HG02885 (cell line): ENCODE results near the gene SUPT20HL1.
"Not testable (repeated sequence)": the region's sequence is repeated elsewhere in the genome, so short reads cannot be mapped to it uniquely, and the experiment has no call there.

Experiments
- ATAC-seq: cut with Tn5 transposase; IDR thresholded peaks from one replicate; pipeline ENCODE4 v1.9.1; 2021; ENCODE audit warnings: mild to moderate bottlenecking; ENCODE audit not compliant: unreplicated experiment, poor library complexity

SUPT20HL1 gene

DNA sequence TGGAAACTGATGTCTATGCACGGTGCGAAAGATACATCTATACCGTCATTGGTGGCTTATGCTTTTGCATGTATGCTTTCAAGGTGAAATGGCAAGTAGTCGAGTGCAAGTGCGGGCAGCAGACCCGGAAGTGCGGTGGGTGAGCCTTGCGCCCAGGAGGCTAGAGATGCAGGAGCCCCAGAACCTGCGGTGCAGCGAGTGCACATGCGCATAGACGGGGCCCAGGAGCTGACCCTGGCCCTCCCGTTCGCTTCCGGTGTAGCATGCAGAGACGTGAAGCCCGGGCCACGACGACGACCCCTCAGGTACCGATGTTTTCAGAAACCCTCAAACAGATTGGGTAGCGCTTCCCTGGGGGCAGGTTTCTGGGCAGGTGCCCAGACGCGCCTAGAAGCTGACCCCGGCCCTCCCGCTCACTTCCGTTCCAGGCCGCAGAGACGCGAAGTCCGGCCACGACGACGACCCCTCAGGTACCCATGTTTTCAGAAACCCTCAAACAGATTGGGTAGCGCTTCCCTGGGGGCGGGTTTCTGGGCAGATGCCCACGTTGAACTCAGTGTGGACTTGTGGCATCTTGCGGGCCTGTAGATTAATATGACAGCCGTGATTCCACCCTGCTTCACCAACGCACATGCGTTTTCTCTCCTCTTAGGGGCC, 1.8 kb downstream of the SUPT20HL1 start:
- not testable (repeated sequence) for ATAC-seq

DNA sequence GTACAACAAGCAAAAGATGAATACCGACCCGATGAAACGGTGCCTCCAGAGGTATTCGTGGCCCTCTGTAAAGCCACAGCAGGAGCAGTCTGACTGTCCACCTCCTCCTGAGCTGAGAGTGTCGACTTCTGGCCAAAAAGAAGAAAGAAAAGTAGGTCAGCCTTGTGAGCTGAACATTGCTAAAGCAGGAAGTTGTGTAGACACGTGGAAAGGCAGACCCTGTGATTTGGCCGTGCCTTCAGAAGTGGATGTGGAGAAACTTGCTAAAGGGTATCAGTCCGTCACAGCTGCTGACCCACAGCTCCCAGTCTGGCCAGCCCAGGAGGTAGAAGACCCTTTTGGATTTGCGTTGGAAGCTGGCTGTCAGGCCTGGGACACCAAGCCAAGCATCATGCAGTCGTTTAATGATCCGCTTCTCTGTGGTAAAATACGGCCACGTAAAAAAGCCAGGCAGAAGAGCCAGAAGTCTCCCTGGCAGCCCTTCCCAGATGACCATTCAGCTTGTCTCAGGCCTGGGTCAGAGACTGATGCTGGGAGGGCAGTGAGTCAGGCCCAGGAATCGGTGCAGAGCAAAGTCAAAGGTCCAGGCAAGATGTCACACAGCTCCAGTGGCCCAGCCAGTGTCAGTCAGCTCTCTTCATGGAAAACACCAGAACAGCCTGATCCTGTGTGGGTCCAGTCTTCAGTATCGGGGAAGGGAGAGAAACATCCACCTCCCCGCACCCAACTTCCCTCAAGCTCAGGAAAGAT, 3.2 kb downstream of the SUPT20HL1 start:
- ATAC-seq: not testable (repeated sequence)

DNA sequence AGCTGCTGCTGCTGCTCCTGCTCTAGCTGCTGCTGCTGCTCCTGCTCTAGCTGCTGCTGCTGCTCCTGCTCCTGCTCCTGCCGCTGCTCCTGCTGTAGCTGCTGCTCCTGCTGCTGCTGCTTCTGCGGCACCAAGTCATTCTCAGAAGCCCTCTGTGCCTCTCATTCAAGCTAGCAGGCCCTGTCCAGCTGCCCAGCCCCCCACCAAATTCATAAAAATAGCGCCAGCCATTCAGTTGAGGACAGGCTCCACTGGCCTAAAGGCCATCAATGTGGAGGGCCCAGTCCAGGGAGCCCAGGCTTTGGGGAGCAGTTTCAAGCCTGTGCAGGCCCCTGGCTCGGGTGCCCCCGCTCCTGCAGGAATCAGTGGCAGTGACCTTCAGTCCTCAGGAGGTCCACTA, 3.9 kb downstream of the SUPT20HL1 start:
- no peak for ATAC-seq

DNA sequence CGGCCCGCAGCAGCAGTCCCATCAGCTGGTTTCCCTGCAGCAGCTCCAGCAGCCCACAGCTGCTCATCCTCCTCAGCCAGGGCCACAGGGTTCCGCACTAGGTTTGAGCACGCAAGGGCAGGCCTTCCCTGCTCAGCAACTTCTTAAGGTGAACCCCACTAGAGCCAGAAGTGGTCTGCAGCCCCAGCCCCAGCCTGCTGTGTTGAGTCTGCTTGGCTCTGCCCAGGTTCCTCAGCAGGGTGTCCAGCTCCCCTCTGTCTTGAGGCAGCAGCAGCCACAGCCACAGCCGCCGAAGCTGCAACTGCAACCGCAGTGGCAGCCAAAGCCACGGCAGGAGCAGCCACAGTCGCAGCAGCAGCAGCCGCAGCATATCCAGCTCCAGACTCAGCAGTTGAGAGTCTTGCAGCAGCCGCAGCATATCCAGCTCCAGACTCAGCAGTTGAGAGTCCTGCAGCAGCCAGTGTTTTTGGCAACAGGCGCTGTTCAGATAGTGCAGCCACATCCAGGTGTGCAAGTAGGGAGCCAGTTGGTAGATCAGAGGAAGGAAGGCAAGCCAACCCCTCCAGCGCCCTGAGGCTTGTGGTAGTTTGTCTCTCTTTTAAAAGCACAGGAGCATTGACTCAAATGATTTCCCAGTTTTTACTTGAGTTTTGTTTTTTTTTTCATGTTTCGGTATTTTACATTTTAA, 4.6 kb downstream of the SUPT20HL1 start:
- no peak for ATAC-seq

DNA sequence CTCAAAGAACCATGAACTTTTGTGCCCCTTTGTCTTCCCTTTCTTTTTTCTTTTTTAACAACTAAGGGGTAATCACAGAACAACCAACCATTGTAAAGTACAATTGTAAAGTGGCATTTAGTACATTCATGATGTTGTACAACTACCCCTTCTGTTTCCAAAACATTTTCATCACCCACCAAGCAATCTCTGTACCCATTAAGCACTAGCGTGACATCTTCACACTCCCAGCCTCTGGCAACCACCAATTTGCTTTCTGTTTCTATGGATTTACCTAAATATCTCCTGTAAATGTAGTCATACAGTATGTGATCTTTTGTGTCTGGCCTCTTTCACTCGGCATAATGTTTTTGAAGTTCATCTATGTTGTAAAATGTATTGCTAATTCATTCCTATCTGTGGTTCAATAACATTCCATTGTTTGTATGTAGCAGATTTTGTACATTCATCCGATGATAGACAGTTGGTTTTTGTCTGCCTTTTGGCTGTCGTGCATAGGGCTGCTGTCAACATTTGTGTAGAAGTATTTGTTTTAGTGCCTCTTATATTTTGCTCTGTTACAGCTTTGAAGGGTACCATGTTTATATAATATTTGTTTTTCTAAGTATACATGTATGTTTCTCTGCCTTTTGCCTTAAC, 6.4 kb downstream of the SUPT20HL1 start:
- ATAC-seq: not testable (repeated sequence)

DNA sequence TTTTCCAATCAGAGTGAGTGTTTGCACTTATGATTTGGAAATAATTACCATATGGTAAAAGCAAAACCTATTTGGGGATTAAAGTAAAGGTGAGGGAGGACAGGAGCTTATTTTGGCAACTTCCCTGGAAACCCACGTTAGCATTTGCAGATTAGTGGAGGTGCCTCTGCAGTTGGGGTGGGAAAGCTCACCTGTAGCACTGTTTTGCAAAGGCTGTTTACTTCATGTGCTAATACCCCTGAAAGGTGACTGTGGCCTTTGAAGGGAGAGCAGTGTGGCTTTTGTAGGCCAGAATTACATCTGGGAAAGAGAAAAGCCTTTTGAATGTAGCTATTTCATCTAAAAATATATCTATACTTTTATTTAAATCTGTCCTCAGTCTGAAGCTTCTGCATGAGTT, 9.4 kb downstream of the SUPT20HL1 start:
- ATAC-seq: no peak

DNA sequence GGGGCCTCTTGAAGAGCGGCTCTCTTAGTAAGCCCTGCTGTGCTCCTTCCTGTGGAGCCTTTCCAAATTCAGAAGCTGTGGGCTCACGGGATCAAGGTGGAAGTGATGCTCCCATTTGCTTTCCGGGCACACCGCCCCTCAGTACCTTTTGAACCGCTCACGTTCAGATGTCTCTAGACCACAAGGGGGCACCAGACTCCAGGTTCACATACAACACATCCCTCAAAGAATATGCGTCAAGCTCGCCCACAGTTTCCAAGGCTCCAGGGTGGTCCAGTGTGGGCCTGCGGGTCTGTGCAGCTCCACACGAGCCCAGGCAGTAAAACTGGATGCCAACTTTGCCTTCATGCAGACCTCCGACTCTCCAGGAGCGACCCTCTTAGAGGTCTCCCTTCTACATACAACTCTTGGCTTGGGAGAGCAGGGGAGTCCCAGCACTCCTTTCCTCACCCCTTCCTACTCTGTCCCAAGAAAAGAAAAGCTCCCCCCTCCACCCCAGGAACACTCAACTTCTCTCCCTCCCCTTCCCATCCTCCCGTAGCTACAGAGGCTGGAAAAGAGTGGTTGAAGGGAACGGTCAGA, 11.0 kb downstream of the SUPT20HL1 start:
- peak; percentile 84 for ATAC-seq

DNA sequence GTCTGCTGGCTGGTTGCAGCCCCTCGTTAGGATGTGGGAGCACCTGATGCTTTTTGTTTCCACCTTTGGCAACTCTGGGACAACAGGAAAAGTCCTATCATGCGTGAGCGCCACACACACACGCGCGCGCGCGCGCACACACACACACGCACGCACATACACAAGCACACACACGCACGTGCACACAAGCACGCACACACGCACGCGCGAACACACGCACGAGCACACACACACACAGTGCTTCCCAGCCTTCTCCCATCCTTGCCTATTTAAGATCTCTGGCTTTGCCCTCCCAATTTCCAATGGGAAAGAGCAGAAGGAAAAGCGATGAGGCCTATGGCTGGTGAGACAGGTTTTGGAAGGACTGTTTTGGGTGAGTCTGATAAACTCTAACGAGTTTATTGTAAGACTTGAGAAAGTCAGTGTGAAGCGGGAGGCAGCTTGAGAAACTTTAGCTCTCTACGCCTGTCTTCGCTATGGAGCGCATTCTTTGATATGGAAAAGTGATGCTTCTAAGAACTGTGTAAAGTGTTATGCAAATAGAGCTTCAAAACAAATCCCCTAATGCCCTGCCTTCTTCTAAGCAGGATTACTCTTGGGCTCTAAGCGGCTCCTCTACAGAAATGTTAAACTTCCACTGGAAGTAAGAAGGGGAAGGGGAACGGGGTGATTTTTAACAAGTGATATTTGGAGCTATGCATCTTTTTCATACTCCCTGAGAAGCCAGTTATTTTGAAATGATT, 11.8 kb downstream of the SUPT20HL1 start:
- no peak for ATAC-seq

DNA sequence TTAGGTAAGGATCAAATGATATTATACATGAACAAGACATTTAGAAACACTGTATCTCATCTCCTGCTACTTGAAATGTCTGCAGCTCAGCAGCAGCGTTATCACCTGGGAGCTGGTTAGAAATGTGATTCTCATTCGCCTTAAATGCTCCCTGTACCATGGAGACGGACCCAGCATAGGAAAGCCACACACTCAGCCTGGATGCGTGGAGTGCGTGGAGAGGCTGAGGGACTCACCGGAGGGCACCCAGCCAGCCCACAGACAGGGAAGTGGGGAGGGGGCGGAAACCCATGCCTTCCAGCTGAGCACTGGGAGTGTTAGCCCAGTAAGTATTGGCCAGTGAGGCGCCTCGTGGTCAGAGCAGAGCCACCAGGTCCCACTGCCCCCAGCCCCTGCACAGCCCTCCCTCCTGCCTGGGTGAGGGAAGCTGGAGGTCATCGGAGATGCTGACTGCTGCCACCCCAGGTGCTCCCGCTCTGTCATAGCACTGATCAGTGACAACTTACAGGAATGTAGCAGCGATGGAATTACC, 15.2 kb downstream of the SUPT20HL1 start:
- ATAC-seq: no peak

DNA sequence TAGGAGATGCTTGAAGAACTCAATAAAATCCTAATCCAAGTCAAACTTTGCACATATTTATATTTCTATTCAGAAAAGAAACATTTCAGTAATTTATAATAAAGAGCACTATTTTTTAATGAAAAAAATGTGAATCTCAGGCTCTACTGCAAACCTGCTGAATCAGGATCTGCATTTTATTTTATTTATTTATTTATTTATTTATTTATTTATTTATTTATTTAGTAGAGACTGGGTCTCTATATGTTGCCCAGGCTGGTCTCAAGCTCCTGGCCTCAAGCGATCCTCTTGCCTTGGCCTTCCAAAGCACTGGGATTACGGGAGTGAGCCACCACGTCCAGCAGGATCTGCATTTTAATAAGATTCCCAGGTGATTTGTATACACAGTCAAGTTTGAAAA, 16.0 kb downstream of the SUPT20HL1 start:
- no peak for ATAC-seq

DNA sequence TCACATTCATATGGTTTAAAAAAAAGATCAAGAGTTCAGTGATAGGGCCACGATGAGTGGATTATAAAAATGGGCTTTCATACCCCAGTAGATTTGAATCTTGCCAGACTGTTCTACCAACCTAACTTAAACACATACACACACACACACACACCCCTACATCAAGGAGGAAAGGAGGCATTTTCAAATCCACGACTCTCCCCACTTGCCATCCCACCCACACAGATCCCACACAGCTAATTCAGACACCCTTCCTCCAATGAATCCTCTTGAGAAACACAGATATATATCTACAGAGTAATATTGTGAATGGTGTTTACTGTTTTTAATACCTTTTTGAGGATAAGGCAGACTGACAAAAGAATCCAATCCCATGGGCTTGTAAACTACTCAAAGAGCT, 16.8 kb downstream of the SUPT20HL1 start:
- ATAC-seq: no peak

DNA sequence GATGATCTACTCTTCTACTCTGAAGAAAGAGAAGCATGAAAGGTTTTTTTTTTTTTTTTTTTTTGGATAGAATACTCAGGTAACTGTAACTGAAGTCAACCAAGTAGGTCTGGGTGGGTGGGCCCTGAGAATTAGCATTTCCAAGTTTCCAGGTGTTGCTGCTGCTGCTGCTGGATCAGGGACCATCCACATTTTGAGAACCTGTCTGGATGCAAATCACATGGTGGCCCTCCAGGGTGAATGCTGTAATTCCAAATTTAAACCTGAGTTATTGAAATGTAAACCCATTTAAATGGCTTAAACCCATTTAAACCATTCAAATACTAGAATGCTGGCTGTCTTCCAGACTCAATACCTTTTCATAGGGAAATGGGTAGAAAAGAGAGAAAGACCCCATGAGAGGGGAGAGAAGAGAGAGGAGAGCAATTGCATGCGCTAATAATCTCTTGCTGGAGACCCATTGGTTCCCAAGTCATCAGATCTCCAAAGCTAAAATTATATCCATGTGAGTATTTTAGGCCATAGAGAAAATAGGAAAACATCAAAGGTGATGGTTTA, 17.6 kb downstream of the SUPT20HL1 start:
- ATAC-seq: no peak

DNA sequence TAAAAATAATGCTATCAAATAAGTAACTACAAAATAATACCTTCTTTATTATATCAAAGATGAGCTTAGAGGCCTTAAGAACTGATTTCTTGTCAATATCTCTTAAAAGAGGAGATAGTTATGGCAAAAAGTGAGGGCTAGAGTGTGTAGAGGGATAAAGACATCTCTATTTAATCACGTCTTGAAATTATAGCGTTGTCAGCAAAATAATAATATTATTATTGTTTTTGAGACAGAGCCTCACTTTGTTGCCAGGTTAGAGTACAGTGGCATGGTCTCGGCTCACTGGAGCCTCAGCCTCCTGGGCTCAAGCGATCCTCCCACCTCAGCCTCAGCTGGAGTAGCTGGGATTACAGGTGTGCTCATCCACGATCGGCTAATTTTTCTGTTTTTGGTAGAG, 18.3 kb downstream of the SUPT20HL1 start:
- ATAC-seq: no peak

DNA sequence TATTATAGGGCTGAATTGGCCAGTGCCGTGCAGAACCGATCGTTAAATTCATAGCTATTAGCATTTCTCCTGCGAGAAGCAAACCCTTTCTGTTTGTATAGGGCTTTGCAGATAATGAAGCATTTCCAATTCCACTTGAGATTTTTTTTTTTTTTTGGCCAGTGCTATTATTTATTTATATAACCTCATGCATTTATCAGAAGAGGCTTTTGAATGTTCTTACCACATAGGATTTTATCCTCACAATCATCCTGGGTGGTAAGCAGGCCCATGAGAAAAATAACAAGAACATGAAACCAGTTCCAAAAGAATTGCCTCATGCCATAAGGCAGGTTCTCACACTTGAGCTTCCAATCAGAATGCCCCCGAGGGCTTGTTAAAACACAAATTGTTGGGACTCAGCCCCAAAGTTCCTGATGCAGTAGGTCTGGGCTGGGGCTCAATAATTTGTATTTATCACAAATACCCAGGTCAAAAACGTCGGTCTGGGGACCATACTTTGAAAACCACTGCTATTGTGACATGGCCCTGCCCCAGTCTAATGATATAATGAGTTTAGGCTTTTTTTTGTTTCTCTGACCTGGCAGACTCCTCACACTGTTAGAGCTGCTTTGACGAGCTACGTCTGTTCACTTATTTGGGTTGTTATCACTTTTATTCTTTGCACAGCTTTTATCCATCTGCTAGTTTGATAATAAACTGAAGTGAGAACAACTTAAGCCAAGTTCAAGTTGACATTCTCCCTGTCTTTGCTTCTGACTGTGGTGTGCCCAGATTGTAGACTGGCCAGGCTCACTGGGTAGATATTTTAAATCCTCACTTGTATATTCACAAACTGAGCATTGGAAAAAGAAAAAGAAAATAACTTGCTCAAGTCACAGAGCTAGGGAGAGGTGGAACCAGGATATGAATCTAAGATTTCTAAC, 20.1 kb downstream of the SUPT20HL1 start:
- no peak for ATAC-seq

DNA sequence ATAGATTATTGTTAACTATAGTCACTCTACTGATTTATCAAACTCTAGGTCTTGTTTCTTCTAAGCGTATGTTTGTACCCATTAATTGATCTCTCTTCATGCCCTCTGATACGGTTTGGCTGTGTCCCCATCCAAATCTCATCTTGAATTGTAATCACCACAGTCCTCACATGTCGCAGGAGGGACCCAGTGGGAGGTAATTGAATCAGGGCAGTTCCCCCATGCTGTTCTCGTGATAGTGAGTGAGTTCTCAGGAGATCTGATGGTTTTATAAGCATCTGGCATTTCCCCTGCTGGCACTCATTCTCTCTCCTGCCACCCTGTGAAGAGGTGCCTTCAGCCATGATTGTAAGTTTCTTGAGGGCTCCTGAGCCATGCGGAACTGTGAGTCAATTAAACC, 21.9 kb downstream of the SUPT20HL1 start:
- ATAC-seq: not testable (repeated sequence)

DNA sequence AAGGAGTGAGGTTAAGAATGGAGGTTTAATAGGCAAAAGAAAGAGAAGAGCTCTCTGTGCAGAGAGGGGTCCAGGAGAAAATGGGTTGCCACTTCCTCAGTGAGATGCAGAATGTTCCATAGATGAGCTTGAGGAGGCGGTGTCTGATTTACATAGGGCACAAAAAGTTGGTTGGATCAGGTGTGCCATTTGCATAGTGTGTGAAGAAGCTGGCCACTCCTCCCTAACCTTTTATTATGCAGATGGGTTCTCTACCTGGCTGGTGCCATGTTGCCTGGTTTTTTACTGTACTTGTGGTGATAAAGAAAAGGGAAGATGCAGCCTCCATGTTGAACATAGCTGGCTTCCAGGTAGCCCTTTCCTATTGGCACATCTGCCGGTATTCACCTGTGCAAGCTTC, 27.3 kb downstream of the SUPT20HL1 start:
- no peak for ATAC-seq

DNA sequence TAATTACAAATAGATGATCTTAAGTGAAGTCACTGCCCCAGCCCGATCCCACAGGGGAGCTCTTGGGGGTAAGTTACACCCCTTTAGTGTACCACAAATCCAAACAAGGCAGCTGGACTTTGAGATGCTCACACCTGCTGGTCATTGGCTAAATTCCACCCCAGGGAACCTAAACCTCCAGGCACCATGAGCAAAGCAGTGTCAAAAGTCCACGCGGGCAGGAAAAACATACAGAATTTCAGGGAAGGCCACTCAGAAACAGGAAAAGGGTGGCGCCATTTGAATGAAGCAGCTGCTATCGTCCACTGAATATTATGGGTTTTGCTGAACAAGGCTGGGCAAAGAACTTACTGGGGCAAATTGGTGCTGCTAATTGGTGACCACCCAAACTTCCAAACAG, 30.9 kb downstream of the SUPT20HL1 start:
- ATAC-seq: no peak

DNA sequence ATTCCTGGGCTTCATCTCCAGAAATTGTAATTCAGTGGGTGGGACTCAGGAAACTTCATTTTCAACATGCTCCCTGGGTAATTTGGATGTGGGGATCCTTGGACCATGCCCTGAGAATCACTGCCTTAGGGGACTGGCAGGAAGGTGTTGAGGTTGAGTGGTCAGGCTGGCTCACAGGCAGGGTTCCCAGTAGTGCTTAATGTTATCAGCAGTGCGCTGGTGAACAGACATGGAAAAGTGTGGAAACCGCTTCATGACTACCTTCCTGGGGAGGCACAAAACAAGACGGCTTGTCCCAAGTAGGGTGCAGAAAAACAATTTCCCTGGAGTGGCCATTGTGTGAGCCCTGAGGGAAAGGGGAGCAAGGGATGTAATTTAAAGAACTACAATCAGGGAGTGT, 31.4 kb downstream of the SUPT20HL1 start:
- ATAC-seq: no peak
